Neural cell (in vitro differentiated cells): ENCODE results near the gene COL18A1. TPM values are rescaled to one million over a fixed set of nuclear protein-coding genes. Genes with fewer than 3 reads are reported as not detected.

Source experiments
- H2AFZ ChIP-seq: fragments of 200-600, 300-800 bp; sonication (generic), shearing (Covaris generic); 2 replicates; pipeline ENCODE4 v1.6.0; 2014; ENCODE audit warnings: low read depth, mild to moderate bottlenecking, antibody characterized with exemption, low read length, moderate library complexity
- H3F3A ChIP-seq: fragments of 200-600 bp; shearing (Covaris generic); 2 replicates; pipeline ENCODE4 v1.6.1; 2016; ENCODE audit warnings: mild to moderate bottlenecking, moderate library complexity, mixed read lengths, antibody characterized with exemption, low read length; ENCODE audit not compliant: insufficient read depth, poor library complexity, severe bottlenecking
- H3K27ac ChIP-seq: fragments of 200-600, 300-800 bp; sonication (generic), shearing (Covaris generic); 2 replicates; pipeline ENCODE4 v1.5.1; 2014; ENCODE audit warnings: mild to moderate bottlenecking, low read length, moderate library complexity
- H3K27me3 ChIP-seq: fragments of 300-800, 200-600 bp; sonication (generic), shearing (Covaris generic); 2 replicates; pipeline ENCODE4 v1.6.0; 2014; ENCODE audit warnings: mild to moderate bottlenecking, low read depth, low read length, moderate library complexity; ENCODE audit not compliant: insufficient read depth
- H3K36me3 ChIP-seq: fragments of 300-800, 200-600 bp; sonication (generic), shearing (Covaris generic); 2 replicates; pipeline ENCODE4 v1.5.1; 2014; ENCODE audit warnings: mild to moderate bottlenecking, antibody characterized with exemption, low read length, moderate library complexity; ENCODE audit not compliant: insufficient read depth
- H3K4me2 ChIP-seq: fragments of 300-800, 200-600 bp; sonication (generic), shearing (Covaris generic); 2 replicates; pipeline ENCODE4 v1.6.0; 2014; ENCODE audit warnings: mild to moderate bottlenecking, low read length
- H3K4me3 ChIP-seq: fragments of 300-800, 200-600 bp; sonication (generic), shearing (Covaris generic); 2 replicates; pipeline ENCODE4 v1.5.1; 2014; ENCODE audit warnings: mild to moderate bottlenecking, low read length, moderate library complexity
- H3K79me2 ChIP-seq: fragments of 200-600 bp; shearing (Covaris generic); replicated peaks from 2 replicates; pipeline ENCODE4 v1.6.0; 2014; ENCODE audit warnings: mild to moderate bottlenecking, low read length, moderate library complexity; ENCODE audit not compliant: insufficient read depth
- H3K9ac ChIP-seq: fragments of 300-800, 200-600 bp; sonication (generic), shearing (Covaris generic); 2 replicates; pipeline ENCODE4 v1.6.1; 2016; ENCODE audit warnings: mild to moderate bottlenecking, low read length, mixed read lengths
- H3K9me2 ChIP-seq: fragments of 200-600 bp; shearing (Covaris generic); 2 replicates; pipeline ENCODE4 v1.6.1; 2016; ENCODE audit warnings: mild to moderate bottlenecking, low read length, mixed read lengths; ENCODE audit not compliant: insufficient read depth
- H3K9me3 ChIP-seq: fragments of 200-600, 300-800 bp; sonication (generic), shearing (Covaris generic); 2 replicates; pipeline ENCODE4 v1.6.1; 2016; ENCODE audit warnings: mild to moderate bottlenecking, mixed run types, low read length, moderate library complexity, mixed read lengths
- H4K20me1 ChIP-seq: fragments of 200-600 bp; shearing (Covaris generic); 2 replicates; pipeline ENCODE4 v1.6.1; 2016; ENCODE audit warnings: mild to moderate bottlenecking, mixed run types; ENCODE audit not compliant: insufficient read depth
- CTCF ChIP-seq: fragments of 450-650 bp; IDR thresholded peaks from 2 replicates; pipeline ENCODE4 v1.5.1; 2014; ENCODE audit warnings: antibody characterized with exemption, mild to moderate bottlenecking, moderate library complexity; ENCODE audit not compliant: poor library complexity, severe bottlenecking
- EP300 ChIP-seq: fragments of 450-650 bp; conservative IDR thresholded peaks from 2 replicates; pipeline ENCODE4 v1.6.1; 2014; ENCODE audit warnings: antibody characterized with exemption, mild to moderate bottlenecking, moderate library complexity; ENCODE audit not compliant: poor library complexity, severe bottlenecking
- EZH2 ChIP-seq: fragments of 200-600, 300-800 bp; shearing (Covaris generic), sonication (generic); IDR thresholded peaks from 2 replicates; pipeline ENCODE4 v1.6.1; 2014; ENCODE audit warnings: antibody characterized with exemption, low read length, borderline replicate concordance, mild to moderate bottlenecking; ENCODE audit not compliant: insufficient read depth, poor library complexity, severe bottlenecking
- MXI1 ChIP-seq: fragments of 450-650 bp; conservative IDR thresholded peaks from 2 replicates; pipeline ENCODE4 v1.6.1; 2014; ENCODE audit warnings: antibody characterized with exemption, mild to moderate bottlenecking; ENCODE audit not compliant: poor library complexity, severe bottlenecking
- POLR2AphosphoS5 ChIP-seq: IDR thresholded peaks from 2 replicates; pipeline ENCODE4 v1.6.1; 2012
- RAD21 ChIP-seq: fragments of 450-650 bp; conservative IDR thresholded peaks from 2 replicates; pipeline ENCODE4 v1.6.1; 2014; ENCODE audit warnings: antibody characterized with exemption, mild to moderate bottlenecking, moderate library complexity
- REST ChIP-seq: IDR thresholded peaks from 2 replicates; pipeline ENCODE4 v1.6.1; 2012; ENCODE audit warnings: borderline replicate concordance
- TAF1 ChIP-seq: IDR thresholded peaks from 2 replicates; pipeline ENCODE4 v1.6.1; 2012; ENCODE audit warnings: low read depth
- polyA plus RNA-seq: library from polyadenylated mRNA; depleted of rRNA; stranded (reverse); fragments of >200 nt; gene quantifications from 2 replicates; pipeline ENCODE4 v1.2.3, GENCODE V29; 2014

COL18A1 gene
- polyA plus RNA-seq, 1 donor from 2014 or later = 2.5 TPM

- H3K9me2 ChIP-seq = no peaks in the 10 kb centered on the region
- no peak overlapping the region for H2AFZ ChIP-seq
- H3K79me2 ChIP-seq = no peaks in the 10 kb centered on the region
- H4K20me1 ChIP-seq = no peaks in the 10 kb centered on the region
- H3K36me3 ChIP-seq = no peaks in the 10 kb centered on the region
- no peak overlapping the region for H3K9ac ChIP-seq
- H3K9me3 ChIP-seq = no peaks in the 10 kb centered on the region
- H3K27ac ChIP-seq = no peak overlapping the region
- H3K4me2 ChIP-seq = no peak overlapping the region
- no peak for TF ChIP-seq RAD21
- no peak for TF ChIP-seq TAF1
- TF ChIP-seq EP300 = no peak
- TF ChIP-seq EZH2 = no peak
- TF ChIP-seq REST = no peak
- H3F3A ChIP-seq = no peaks in the 10 kb centered on the region
- H3K4me3 ChIP-seq = no peak overlapping the region
- H3K27me3 ChIP-seq = peaks cover 12% of the 10 kb centered on the region
These were observed 6.2 kb downstream of the COL18A1 start for GRCh38 chr21:45410865-45411809.

GRCh38 chr21:45411810-45412206 lies 6.8 kb downstream of the COL18A1 start:
- no peaks in the 10 kb centered on the region for H3K79me2 ChIP-seq
- no peaks in the 10 kb centered on the region for H3K36me3 ChIP-seq
- H3K9me2 ChIP-seq = no peaks in the 10 kb centered on the region
- no peaks in the 10 kb centered on the region for H3K9me3 ChIP-seq
- no peak overlapping the region for H3K4me3 ChIP-seq
- TF ChIP-seq POLR2AphosphoS5 (no peak), CTCF (no peak), RAD21 (no peak), EZH2 (no peak), MXI1 (no peak)
- no peak overlapping the region for H2AFZ ChIP-seq
- peaks cover 6% of the 10 kb centered on the region for H3K27me3 ChIP-seq
- no peak overlapping the region for H3K27ac ChIP-seq
- H3K4me2 ChIP-seq = no peak overlapping the region
- H3F3A ChIP-seq = no peaks in the 10 kb centered on the region
- no peak overlapping the region for H3K9ac ChIP-seq
- no peaks in the 10 kb centered on the region for H4K20me1 ChIP-seq
